ENCODE data around the gene TMEM176B.

Gene TMEM176B

DNA sequence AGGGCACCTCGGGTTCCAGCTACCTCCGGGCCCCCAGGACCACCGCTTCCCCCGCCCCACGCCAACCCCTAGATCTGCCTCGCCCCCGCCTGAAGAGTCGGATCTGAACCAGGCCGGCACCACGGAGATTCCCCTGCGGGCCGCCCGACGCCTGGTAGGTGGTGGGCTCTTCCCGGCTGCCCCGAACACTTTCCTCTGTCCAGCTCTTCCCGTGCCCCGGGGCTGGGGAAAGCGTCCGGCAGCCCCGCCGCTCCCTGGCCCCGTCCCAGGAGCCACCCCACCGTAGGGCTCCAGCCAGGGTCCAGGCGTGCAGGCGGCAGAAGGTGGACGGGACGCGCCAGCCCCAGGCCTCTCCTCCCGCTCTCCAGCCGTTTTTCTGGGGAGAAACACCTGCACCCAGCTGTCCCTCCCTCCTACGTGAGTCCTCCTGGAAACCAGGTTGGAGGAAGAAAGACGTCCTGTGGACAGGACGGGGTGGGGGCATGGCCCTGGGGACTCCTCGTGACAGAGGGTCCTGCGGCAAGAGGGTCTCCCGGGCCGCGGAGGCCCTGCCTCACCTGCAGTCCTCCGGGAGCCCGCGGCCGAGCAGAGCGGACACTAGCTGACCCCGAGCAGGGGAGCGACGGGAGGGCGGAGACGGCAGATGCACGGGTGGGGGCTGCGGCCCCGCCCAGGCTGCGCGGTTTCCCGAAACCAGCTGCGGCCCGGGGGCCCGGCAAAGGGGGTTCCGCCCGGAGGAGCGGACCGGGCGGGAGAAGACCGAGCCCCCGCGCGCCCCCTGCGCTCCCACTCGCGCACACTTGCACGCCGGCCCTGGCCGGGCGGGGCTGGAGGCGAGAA, at the start of gene TMEM176B:
TSS of gene TMEM176B (minus strand) at position 624 of the 840 bp plus-strand sequence. CDS start 3,795 bp downstream, outside the sequence.
- no peak for DNase-seq

DNA sequence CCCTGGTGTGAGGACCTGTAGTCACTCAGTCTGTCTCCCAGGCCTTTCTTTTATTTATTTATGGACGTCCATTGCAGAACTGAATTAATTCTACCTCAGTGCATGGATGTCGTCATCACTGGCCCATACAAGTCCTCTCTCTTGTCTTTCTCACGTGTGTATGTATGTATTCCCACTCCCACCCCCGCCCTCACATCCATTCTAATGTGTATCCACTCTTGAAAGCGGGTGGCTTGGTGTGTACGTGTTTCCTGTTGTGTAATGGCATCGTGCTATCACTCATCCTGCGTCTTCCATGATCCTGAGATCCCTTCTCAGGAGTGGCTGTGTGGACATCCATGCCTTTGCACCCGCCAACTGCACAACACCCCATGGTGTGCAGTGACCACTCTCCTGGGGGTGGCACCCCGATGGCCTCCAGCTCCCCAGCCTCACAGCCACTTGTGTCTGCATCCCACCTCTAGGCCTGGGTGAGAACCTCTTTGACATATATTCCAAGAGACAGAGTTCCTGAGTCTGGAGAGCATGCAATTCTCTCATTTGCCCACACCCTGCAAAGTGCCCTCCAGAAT, 49.1 kb upstream of the TMEM176B start:
- DNase-seq, result no peak

DNA sequence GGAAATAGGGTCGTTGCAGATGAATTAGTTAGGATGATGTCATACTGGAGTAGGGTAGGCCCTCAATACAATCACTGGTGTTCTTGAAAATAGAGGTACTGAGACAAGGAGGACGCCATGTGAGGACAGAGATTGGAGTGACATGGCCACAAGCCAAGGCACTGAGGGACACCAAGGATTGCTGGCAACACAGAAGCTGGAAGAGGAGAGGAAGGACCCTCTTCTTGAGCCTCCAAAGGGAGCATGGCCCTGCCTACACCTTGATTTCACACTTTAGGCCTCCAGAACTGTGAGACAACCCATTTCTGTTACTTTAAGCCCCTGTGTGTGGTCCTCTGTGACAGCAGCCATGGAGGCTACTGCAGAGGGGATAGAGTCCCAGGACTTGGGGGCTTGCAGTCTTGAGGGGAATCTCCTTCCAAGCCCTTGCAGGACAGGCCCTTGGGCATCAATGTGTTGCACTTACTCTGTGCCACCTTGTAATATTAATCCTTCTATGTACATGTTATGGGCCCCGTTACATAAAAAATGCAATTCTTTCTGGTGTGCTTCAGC, 48.5 kb upstream of the TMEM176B start:
- no peak for DNase-seq

DNA sequence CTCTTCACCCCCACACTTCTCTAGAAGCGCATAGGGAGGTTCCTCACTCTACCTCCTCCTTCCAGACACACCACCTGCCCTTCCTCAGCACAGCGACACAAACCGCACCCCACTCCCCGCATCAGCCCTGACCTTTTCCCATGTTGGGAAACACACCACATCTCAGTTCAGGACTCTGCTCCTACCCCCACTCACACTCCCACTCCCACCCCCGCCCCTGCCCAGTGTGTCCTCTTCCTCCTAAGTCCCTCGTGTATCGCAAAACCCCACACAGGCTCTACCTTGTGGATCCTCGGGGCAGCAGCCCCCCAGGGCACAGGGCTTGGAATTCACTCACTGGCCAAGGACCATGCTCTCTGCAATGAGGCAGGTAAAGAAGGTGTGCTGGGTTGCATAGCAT, 47.9 kb upstream of the TMEM176B start:
- no peak for DNase-seq

DNA sequence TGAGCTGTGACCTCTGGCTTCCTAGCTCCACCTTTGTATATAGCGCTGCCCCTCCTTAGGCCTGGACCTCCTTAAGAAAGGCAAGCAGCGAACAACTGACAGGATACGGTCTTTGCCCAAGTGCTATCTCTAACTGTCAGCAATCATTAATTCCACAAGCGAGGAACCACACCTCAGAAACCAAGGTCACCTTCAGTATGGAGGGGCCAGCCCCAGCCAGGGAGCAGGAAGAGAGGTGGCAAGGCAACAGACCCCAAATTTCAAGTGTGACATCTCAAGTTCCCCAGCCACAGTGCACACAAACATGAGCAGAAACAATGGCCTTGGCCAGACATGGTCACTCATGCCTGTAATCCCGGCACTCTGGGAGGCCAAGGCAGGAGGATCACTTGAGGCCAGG, 47.4 kb upstream of the TMEM176B start:
- DNase-seq, result no peak

DNA sequence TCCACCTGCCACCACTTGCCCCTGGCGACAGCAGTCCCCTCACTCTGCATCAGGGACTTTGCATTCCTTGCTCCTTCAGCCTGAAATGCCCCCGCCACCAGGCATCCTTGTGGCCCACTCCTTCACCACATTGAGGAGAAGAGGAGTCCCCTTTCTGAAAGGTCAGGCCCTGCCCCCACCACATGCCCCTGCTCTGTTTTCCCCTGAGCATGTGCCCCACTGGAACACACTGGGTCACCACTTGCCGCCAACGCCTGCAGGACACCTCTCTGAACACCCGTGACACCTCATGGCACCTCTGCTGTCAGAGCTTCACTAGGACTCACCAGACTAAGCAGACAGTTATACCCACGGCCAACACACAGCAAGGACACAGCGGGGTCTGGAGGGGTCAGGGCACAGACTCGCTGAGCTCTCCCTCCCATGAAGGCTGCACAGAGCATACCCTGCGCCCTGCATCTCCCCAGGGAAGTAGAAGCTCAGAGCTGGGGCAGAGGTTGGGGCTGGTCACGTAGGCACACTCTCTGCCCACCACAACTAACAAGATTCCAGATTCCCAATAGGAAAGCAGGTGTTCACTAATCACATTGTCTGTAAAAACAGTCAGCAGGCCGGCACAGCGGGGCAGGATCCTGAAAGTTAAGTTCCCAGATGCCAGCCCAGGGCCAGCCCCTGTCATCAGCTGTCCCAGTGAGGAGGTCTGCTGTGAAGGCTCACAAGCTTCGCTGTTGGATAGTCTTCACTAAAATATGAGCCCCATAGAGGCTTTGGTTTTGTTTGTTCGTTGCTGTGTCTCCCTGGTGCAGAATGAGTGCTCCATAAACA, 46.3 kb upstream of the TMEM176B start:
- no peak for DNase-seq

DNA sequence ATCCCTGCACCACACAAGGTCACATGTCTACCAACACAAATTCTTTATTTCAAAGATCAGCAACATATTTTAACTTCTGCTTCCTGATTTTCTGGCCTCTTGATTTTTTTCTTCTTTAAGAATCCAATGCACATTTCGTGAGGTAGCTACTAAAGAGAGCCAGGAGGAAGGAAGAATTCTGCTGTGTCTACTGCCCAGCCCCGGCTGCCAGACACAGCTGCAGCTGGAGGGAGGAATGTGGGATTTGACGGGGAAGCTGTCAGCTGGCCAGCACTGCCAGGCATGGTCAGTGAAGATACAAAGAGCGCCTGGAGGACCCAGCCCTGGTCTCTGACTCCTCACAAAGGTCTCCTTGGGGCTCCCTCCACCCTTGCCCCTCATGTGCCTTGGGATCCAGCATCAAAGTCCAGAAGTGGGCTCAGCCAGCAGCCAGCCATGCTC, 45.3 kb upstream of the TMEM176B start:
- DNase-seq, result no peak

DNA sequence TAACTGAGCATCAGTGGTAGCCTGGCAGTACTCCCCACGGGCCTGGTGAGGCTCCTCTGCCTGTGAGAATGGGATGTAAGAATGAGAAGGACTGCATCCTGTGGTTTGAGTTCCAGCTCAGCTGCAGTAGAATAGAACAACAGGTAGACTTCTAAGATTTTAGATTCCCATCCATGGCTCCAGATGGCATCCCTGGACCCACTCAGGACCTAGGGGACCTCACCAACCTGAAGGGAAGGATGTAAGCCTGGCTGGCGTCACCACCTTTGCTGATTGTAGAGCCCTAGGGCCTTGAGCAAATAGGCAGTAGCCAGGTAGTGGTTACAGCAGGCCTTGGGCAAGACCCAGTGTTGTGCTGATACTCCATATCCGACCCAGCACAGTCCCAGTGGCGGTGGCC, 42.6 kb upstream of the TMEM176B start:
- no peak for DNase-seq

DNA sequence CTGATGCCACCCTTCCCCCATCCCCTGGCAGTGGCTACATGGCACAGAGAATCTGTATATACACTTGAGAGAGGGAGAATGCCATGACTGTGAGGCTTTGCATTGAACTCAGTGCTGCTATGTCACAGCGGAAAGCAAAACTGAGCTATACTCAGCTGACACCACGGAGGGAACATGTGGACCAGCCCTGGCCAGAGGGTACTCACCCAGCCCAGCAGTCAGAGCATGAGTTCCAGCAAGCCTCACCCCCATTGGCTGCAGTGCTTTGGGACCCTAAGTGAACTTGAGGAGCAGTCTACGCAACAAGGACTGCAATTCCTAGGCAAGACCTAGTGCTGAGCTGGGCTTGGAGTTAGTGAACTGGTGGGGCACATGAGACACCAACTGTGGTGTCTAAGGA, 41.9 kb upstream of the TMEM176B start:
- no peak for DNase-seq

DNA sequence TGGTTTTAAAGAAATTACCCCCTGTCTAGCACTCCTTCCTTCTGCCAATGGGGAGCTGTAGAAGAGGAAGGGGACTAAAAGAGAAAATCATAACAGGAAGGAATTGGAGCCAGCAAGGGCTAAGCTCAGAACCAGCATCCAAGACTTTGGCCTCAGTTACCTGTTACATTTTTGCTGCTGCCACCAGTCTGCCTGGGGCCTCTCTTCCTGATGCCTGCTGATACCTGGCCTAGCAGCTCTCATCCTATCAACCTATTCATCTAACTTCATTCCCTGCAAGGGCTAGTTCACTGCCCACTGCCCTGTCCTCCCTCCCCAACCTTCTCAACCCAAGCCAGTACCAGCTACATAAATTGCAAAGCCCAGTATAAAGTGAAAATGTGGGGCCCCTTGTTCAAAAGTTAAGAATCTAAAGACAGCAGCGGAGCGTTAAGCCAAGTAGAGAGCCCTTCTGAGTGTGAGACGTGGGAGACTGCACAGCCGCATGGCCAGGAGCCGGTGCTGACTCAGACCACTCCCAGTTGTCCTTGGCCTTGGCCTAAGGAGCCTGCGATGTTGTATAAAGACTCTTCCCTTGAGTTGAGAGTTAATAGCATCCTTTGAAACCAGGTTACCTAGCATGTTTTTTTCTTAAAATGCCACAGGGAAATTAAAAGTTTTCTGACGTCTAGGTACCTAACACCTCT, 38.9 kb upstream of the TMEM176B start:
- DNase-seq, result no peak

DNA sequence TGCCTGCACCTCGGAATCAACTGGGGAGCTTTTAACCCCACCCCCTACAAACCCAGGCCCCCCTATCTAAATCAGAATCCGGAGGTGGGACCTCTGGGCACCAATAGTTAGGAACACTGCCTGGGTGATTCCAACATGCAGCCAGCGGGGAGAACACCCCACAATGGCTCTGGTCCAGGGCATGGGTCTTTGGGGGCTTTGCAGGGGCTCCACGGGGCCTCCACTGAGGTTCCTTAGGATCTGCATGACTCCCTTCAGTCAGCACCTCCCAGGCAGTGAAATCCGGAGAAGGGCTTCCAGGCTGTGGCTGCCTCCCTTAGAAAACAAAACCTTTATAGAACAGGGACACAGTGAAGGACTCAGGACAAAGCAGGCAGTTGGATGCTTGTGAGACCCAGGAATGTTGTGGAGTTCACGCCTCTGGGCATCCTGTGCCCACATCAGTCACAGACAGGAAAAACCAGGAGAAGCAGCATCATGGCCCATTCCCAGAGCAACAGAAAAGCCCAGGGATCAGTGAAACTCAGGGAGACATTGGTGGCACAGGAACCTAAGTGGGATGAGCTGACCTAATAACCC, 35.6 kb upstream of the TMEM176B start:
- DNase-seq, result no peak

DNA sequence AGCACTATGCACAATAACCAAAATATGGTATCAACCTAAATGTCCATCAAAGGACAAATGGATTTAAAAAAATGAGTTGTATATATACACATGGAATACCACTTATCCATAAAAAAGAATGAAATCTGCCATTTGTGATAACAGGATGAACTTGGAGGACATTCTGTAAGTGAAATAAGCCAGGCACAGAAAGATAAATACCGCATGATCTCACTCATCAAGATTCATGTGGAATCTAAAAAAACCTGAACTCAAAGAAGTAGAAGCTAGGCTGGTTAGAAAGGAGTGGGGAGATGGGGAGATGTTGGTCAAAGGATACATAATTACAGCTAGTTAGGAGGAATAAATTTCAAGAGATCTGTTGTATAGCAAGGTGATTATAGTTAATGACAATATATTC, 34.9 kb upstream of the TMEM176B start:
- DNase-seq, result no peak

DNA sequence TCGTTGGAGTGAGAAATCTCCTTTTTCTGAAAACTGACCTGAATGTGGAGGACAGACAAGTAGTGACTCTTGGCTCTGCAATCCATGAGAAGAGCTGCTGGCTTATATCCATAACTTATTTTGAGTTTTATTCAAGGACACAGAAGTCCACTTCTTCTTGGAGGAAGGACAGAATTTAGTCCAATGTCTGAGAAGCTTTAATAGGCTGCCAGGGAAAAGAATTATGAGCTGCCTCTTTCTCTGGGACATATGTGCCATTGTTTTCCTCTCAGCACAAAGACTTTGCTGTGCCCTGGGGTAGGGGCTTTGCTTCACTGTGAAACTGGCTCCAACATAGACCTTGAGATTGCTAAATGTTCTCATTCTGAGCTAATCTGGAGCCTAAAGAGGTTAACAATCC, 31.7 kb upstream of the TMEM176B start:
- DNase-seq, result no peak

DNA sequence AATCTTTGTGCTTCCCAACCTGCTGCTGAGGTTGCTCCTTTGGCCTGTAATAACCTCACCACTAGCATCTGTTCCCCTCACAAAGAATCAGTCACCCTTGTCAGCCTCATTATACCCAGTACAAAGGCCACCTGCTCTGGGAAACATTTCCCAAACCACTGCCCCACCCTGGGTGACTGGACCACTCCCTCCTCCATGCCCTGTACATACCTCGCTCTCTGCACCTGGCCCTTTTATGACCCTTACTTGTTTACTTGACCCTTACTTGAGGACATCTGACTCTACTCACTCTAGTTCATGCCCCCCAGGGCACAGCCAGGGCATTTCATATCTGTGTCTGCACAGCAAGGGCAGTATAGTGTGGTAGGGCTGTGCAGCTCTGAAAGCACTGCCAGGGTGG, 30.8 kb upstream of the TMEM176B start:
- DNase-seq, result no peak

DNA sequence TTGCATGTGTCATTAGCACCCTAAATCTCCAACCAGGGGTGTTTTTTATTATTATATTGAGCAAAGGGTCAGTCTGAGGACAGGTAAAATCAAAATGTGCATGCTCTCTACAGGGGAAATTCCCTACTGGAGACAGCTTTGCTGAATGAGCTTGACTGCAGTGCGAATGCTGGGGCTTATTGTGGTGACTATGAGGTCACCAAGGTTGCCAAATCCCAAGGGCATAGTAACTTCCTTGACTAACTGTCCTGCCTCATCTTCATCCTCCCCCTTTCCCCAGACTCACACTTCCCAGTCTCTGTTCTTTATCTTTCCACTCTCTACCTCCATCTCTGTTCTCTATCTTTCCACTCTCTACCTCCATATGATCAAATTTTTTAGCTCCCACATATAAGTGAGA, 29.3 kb upstream of the TMEM176B start:
- no peak for DNase-seq

DNA sequence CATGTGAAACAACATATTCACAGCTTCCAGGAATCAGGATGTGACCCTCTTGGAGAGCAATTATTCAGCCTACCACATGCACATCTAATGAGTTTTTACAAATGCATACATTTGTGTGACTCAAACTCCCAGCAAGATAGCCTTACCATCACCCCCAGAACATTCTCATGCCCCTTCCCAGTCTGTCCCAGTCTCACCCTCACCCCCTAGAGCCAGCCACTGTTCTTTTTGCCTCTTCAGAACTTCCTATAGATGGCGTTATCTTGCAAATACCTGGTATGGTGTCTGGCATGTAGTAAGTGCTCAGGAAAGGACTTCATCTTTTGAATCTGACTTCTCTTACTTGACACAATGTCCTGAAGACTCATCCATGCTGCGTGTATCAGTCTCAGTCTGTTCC, 28.2 kb upstream of the TMEM176B start:
- no peak for DNase-seq

DNA sequence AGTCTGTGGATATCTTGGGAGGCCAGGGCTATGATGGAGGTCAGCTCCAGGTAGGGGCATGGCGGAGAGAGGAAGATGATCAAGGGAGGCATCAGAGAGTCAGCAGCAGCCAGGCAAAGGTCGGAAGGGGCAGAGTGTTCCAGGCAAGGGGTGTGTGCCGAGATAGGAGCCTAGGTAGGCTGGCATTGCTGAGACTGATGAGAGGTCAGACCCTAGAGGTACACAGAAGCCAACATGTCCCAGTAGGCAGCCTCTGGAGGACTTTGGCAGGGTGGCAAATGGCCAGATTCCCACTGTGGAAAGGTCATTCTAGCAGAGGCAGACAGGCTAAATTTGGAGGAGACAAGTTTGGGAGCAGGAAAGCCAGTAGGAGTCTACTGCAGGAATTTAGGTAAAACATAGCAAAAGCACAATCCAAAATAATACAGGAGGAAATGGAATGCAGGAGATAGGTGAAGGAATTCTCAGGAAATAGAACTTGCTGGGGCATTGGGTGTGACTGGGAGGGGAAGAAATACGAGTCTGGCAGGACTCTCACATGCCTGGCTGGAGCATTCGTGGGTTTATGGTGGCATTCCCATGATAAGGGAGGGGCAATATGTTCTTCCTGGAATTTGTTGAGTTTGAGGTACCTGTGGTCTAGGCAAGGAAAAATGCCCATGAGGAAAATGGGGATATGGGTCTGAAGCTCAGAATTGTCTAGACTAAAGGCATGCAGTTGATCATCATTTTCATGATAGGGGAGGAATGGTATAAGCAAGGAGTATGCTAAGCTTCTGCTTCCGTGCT, 26.1 kb upstream of the TMEM176B start:
- DNase-seq, result no peak

DNA sequence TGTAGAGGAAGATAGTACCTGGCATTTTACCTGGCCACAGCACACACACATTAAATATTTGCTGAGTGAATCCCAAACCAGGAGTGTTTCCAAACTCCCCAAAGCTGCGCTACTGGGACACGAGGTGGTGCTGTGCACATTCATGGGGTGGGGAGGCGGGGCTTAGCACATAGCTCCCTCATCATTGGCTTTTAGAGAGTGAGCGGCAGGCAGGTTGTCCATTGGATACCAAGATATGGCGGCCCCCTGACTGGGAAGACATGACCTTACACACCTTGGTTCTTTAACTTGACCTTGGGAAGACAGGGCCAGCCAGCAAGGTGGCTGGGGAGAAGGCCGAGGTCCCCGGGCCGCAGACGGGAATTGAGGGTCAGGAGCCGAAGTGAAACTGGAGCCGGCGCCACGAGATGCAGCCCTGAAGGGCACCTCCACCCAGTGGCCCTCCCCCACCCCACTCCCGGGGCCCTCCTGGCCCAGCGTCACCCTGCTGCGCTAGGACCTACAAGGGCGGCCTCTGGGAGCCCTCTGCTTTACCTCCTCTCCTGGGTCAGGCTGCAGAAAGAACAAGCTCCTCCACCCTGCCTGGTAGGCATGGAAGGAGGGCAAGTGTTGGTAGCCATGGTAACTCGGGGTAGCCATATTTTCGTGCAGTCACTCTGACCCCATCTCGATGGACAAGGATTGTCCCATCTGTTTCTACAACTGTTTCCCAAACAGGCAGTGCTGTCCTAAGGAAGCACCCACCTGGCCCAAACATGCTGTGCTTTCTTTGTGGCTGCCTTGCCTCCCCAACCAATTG, 24.4 kb upstream of the TMEM176B start:
- DNase-seq, result no peak

DNA sequence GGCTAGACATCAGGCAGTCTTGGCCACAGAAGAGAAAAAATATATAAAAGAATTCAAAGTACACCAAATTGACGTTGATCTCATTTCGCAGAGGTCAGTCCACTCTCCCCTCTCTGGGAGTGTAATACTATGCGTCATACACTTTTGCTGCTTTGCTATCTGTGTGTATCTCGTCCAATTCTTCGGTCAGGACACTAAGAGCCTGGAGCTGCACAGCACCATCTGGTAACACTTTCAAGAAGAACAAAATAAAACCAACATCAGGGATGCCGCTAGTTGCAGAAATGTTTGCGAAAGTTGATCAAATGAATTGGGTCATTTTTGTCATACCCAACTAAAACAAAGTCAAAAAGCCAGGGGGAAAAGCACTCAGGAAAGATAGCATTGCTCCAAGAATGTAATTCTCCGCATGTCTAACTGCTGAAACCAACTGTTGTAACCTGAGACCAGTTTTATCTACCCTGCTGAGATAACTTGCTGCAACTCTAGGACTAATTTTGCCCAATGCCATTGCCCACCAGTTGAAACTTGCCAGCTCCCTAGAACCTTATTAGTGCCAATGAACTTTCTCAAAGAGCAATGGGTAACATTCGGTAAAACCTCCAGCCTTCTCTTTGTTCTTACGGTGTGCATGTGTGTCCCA, 23.4 kb upstream of the TMEM176B start:
- DNase-seq, result no peak

DNA sequence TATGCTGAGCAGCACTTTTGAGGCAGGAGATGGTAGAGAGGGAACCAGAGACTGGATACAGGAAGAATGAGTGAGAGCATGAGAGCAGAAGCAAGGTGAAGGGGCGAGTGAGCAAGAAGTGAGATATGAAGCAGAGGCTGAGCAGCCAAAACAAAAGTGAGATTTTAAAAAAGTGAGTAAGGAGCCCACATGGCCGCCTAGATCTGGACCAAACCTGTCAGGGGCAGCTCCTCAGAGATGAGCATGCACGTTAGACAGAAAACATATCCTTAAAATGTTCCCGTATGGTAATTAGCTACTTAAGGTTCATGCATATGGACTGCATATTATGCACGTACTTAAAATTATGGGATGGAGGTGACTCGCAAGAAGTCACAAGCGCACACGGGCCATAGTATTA, 22.9 kb upstream of the TMEM176B start:
- DNase-seq, result no peak
